M059J (cell line): ENCODE results near the gene FXYD1. TPM values are rescaled to one million over a fixed set of nuclear protein-coding genes. Genes with fewer than 3 reads are reported as not detected.
"Not testable (repeated sequence)": the region's sequence is repeated elsewhere in the genome, so short reads cannot be mapped to it uniquely, and the experiment has no call there.

Experiments used
- DNase-seq: peaks from one replicate; pipeline ENCODE4 v3.0.0-alpha.2; 2012; ENCODE audit warnings: low read depth
- total RNA-seq: library from RNA; depleted of rRNA; stranded (reverse); fragments of >200 nt; shearing (Covaris generic); gene quantifications from 2 replicates; pipeline ENCODE4 v1.2.3, GENCODE V29; 2014; rRNA removed

FXYD1 gene
- not detected in 2 replicates for total RNA-seq

- DNase-seq: no peak
Observed at GRCh38 chr19:35138305-35138892, at the start of gene FXYD1. Gene FXYD1 (plus strand): TSS chr19:35138824. CDS start chr19:35140080, 1,256 bp downstream.

DNA sequence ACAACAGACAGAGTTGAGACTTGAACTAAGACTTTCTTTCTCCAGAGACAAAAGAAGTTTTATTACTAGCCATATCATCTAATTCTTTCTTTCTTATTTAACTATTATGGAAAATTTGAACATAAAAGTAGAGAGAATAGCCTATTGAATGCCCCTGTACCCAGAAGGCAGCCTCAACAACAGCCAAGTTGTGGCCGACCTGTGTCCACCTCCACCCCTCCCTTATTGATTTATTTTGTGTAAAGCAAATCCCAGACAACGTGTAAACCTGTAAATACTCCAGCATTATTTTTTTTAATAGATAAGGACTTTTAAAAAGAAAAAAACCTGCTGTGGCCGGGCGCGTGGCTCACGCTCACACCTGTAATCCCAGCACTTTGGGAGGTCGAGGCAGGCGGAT is 49.1 kb upstream of the FXYD1 start:
- no peak for DNase-seq

GRCh38 chr19:35090160-35090505 is 48.5 kb upstream of the FXYD1 start:
- no peak for DNase-seq

GRCh38 chr19:35090506-35091214 is 48.0 kb upstream of the FXYD1 start:
- DNase-seq: peak; percentile 56

GRCh38 chr19:35093430-35093829 is 45.2 kb upstream of the FXYD1 start:
- no peak for DNase-seq

DNA sequence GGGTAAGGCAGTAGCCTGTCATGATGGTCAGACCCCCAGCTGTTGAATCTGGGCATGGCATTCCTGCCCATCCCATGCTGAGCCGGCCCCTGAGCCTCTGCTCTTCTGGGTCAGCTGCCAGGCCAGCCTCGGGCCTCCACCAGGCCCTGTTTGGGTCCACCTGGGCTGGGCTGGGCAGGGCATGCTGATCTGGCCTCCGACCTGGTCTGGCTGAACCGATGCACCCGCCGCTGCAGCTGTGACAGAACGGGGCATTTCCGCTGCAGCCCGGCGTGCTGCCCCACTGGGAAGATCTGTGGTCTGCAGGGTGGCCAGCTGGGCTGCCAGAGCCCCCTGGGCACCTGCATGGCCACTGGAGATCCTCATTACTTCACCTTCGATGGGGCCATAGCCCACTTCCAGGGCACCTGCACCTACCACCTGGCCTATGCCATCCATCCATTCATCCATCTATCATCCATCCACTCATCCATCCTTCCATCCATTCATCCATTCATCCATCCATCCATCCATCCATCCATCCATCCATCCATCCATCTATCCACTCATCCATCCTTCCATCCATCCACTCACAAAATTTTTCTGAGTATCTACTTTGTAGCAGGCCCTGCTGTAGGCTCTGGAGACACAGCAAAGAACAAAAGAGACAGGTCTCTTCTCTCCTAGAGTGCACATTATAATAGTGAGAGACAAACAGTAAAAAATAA is 44.5 kb upstream of the FXYD1 start:
- DNase-seq: no peak

DNA sequence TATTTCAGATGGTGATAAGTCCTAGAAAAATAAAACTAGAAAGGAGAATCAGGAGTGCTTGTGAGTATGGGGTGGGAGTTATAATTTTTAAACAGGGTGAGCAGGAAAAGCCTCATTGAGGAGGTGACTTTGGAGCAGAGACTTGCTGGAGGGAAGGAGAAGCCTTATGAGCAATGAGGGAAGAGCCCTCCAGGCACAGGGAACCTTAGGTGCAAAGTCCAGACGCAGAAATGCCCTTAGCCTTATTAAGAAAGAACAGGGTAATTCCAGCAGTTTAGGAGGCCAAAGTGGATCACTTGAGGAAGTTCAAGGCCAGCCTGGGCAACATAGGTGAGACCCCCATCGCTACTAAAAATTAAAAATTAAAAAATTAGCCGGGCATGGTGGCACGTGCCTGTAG is 44.0 kb upstream of the FXYD1 start:
- DNase-seq: no peak

DNA sequence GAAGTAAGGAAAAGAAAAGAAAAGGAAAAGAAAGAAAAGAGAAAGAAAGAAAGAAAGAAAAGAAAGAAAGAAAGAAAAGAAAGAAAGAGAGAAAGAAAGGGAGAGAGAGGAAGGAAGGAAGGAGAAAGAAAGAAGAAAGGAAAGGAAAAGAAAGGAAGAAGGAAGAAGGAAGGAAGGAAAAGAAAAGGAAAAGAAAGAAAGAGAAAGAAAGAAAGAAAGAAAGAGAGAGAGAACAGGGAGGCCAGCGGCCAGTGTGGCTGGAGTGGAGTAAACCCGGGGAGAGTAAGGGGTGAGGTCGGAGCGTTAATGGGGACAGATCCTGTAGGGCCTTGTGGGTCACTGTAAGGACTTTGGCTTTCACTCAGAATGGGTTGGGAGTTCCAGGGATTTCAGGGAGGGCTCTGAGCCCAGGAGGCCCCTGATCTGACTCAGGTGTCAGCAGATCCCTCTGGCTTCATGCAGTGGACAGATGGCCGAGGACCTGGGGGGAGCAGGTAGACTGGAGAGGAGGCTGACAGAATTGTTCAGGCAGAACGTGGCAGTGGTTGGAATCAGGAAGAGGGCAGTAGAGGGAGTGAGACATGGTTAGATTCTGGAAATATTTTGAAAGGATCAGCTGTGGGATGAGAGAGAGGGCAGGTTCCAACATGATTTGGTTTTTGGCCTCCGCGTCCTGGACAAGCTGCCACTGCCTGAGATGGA is 42.8 kb upstream of the FXYD1 start:
- DNase-seq: no peak

DNA sequence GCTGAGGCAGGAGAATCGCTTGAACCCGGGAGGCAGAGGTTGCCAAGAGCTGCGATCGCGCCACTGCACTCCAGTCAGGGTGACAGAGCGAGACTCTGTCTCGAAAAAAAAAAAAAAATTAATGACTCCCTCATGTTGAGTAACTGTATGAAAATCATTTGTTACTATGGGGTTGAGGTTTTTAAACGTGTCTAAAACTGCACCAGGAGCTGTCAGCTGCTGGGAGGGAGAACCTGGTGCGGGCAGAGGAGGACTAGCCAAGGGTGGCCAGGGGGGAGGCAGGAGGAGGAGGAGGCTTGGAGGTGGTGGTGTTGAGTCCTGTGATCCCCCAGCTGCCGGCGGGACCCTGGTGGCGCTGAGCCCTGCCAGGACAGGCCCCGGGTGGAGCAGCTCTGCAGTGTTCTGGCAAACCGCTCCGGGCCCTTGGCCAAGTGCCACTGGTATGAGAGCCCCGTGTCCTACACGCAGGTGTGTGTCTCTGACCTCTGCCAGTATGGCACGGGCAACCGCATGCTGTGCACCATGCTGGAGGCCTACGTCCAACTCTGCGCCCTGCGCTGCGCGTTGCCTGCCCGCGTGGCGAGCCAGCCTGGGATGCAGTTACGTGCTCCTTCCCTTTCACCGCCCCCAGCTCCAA is 40.1 kb upstream of the FXYD1 start:
- DNase-seq: no peak

- no peak for DNase-seq
Observed at GRCh38 chr19:35099155-35099896, 39.3 kb upstream of the FXYD1 start.

DNA sequence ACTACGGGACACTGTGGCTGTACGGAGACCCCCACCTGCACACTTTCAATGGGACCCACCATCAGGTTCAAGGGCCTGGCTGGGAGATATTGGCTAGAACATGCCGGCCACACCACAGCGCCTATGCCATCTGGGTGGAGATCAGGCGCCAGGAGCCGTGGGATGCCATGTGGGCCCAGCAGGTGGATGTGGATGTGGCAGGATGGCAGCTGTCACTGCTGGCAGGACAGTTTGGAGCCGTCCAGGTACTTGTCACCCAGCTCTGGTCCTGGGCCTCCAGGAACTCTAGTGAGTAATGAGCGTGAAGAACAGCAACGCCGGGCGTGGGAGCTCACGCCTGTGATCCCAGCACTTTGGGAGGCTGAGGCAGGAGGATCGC is 38.7 kb upstream of the FXYD1 start:
- no peak for DNase-seq

DNA sequence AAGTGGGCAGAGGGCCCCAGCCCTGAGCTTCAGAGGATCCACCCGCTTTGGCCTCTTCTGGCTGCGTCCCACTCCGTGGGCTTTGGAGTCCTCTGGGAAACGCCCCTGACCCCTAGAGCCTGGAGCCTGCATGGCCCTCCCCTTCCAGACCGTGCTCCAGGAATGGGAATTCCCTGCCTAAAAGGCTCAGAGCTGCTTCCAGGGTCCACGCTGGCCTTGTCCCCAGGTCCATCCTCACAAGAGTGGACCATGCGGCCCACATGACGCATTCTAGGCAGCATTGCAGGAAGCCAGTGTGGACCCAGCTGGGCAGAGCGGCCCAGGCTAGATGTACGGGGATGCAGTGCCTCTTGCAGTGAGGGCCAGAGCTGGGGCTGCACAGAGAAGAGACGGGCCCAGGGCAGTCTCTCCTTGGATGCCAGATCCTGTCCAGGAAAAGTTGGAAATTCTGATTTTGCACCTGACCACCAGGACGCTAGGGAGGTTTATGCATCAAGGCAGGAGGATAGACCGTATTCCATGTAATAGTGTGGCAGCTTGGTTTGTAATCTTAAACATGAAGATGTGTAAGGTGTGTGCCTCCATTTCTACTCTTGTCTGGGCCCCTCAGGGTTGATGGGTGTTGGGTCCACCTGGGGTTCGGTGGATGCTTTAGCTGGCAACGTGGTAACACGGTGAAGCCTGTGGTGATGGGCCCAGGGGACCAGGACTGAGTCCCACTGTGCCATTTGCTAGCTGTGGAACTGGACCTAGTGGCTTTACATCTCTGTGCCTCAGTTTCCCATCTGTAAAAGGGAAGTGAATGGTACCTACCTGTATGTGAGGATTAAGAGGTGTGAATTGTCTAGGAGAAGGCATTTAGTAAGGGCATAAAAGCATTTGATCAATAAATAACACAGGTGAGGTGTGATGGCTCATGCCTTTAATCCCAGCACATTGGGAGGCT is 37.8 kb upstream of the FXYD1 start:
- no peak for DNase-seq

- DNase-seq: not testable (repeated sequence)
Observed at GRCh38 chr19:35101949-35102348, 36.7 kb upstream of the FXYD1 start.

DNA sequence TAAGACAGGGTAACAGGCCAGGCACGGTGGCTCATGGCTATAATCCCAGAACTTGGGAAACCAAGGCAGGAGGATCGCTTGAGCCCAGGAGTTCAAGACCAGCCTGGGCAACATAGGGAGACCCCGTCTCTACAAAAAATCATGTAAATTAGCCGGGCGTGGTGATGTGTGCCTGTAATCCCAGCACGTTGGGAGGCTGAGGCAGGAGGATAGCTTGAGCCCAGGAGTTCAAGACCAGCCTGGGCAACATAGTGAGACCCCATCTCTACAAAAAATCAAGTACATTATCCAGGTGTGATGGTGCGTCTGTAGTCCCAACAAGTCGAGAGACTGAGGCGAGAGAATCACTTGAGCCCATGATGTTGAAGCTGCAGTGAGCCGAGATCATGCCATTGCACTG is 35.0 kb upstream of the FXYD1 start:
- not testable (repeated sequence) for DNase-seq

GRCh38 chr19:35104361-35104760 is 34.3 kb upstream of the FXYD1 start:
- no peak for DNase-seq

GRCh38 chr19:35105047-35105410 is 33.6 kb upstream of the FXYD1 start:
- no peak for DNase-seq

DNA sequence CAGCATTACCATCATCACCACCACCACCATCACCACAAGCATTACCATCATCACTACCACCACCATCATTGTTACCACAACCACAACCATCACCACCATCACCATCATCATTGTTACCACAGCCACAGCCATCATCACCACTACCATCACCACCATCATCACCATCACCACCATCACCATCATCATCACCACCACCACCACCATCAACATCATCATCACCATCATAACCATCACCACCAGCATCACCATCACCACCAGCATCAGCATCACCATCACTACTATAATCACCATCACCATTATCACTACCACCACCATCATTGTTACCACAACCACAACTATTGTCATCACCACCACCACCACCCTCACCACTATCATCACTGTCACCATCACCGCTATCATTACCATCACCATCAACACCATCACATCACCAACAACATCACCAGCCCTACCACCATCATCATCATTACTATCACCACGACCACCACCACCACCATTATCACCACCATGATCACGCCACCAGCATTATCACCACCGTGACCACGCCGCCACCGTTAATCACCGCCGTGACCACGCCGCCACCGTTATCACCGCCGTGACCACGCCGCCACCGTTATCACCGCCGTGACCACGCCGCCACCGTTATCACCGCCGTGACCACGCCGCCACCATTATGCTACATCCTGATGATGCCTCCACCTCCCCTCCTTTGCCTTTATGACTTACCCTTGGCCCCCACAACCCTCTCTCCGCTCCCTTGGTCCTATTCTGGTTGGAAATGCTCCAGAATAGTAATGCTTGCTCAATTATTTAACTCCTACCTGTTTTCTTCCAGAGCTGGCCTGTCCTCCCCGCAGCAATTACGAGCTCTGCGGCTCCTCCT is 33.0 kb upstream of the FXYD1 start:
- no peak for DNase-seq

DNA sequence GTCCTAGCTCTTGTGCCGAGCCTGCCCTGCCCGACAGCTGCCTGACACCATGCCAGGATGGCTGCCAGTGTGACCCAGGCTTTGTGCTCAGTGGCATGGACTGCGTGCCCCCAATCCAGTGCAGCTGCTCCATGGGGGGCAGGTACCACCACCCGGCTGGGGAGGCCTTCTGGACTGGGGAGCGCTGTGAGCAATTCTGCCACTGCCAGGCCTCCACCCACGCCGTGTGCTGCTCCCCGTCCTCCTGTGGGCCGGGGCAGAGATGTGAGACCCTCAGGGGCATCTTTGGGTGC is 32.4 kb upstream of the FXYD1 start:
- DNase-seq: no peak

GRCh38 chr19:35106898-35107541 is 31.6 kb upstream of the FXYD1 start:
- no peak for DNase-seq
